HG03457 (cell line): Measurements from ENCODE around the gene UQCC2.

ENCODE experiments used
- ATAC-seq: cut with Tn5 transposase; IDR thresholded peaks from one replicate; pipeline ENCODE4 v1.9.1; 2021; ENCODE audit warnings: moderate number of reproducible peaks; ENCODE audit not compliant: unreplicated experiment

Gene UQCC2

DNA sequence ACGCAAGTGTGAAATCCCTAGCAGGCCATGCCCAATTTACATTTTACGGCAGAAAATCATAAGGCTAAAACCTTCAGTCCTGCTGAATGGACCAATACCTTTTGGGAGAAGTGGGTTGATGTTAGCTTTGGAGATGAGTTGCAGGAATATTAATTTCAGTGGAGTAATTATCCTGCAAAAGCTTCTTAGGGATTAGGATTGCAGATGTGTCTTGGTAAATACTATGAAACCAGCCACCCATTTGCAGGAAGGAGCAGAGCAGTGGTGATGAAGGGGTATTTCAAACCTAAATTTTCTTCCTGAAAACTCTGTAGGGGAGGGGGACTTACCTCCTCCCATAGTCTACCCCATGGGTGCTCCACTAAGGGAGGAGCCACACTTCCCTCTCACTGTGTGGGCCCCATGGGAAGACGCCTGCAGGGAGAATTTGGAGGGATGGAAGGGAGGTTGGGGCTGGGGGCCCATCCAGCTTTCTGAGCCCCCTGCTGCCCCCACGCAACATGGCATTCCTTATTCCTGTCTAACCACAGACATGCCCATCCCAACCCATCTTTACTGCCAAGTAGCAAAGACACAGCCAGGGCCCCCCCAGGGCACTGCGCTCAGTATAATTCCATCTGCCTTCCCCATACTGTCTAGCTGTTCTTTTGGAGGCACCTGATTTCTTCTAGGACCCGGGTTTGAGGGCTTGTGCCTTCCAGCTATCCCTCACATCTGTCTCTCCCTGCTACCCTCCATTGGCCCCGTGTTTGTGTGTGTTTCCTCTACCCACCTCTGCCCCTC is 14.6 kb upstream of the UQCC2 start:
- no peak for ATAC-seq

DNA sequence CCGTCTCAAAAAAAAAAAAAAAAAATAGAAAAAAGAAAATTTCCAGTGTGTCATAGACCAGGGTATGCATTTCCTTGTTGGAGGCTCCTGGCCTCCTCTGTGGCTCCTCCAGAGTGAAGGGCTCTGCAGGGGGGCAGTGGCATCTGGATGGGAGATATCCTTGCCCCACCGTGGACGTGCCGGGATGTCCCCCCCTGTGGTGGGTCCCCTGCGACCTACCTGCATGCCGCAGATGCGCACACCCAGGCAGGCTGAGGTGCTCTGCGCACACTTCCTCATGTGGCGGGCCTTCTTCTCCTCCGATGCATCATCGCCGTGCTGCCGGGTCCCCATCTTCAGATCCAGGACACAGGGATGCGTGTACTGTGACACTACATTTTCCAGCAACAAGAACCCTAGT is 13.7 kb upstream of the UQCC2 start:
- no peak for ATAC-seq

DNA sequence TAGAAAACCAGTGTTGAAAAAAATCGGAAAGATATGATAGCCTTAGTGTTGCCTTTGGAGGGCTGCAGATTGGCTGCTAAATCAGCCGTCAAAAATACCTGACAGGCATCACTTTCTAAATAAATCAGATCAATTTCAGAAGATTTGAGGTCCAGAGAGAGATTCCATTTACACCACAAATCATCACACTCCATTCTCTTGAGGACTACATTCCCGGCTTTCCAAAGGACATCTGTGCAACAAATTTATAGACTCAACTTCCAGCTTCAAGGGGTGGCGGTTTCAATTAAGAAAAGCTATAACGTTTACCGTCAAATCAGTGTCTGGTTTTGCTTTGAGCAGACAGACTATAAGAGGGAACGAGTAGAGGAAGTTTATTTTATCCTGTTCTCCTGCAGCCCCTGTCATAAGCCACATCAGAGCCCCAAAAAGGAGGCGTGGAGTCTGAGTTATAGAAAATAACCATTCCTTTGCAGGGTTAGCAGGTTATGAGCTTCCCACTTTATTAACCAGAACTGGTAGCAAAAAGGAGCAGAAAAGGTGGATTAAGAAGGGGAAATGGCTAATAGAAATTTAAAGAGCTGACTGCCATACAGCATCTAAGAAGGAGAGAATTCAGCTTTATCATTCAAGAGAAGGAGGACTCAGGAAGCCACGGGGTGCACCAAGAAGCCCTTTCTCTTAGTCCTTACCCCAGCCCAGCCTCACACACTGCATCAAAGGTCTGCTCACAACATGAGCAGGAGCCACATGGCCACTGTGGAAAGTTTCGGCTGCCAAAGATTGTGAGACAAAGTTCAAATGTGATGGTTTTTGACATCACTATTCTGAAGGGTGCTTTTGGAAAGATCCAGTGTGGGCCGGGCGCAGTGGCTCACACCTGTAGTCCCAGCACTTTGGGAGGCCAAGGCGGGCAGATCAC is 12.9 kb upstream of the UQCC2 start:
- ATAC-seq = no peak

DNA sequence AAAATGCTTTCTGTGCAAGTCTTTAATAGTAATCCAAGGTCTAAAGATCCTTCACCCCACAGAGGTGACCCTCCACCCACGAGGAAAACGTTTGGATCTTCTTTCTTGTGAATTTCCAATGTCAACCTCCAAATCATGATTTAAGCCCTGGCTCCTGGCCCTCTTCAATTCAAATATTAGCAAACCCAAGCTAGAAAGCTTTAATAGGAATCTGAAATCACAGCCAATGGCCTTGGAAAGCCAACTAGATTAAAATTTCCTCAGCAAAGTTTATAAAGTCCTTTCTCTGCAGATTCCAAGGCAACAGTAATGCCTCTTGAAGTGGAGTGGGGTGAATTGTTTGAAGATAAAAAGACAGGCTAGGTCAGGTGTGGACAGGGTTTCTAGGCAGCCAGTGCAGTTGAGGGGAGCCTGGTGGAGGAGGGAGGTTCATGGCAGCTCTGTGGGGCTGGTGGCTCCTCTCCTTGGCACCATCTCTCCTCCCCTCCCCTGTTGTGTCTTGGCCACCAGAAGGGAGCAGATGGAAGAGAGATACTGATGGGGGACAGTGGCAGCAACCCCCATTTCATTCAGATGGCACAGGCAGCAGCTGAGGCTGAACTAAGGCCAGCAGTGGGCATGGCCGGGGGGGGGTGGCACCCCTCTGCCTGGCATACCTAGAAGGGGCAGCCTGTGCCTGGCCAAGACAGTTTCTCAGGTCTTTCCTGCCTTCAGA is 12.0 kb upstream of the UQCC2 start:
- no peak for ATAC-seq

DNA sequence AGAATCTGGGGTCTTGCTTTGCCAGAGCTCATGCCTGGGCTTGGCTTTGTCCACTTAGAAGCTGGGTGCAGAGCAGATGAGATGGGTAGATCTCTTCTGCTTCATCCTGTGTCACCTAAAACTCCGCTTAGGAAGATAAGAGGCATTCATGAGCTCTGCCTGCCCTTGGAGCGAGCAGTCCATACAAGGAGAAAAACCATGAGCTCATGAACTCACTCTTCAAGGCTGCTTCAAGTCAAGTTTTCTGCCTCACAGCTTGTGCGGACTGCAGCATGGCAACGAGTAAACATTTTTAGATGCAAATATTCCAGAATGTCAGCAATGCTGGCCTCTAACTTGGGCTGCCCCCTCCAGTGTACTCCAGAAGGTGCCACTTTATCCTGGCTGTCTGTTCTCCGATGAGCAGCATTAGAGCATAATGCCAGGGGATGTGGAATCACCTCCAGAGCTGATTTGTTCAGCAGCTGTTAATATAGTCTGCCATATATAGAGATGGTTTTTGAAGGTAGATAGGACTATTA is 10.7 kb upstream of the UQCC2 start:
- no peak for ATAC-seq

DNA sequence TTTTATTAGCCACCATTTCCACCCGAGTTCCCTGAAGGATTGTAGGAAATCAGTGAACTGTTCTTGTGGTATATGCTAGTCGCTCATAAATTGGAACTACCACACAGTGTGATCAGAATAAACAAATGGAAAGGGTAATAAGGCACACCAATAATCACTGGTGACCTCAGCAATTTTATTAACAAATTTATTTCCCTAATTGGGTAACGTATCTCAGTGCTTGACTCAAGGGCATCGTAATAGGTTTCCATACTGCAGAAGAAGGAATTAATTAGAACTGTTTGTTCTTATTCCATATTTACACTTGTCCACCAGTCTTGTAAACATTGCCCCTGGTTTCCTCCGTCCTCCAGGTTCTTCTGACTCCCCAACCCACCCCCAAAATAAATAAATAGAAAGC is 10.0 kb upstream of the UQCC2 start:
- no peak for ATAC-seq

DNA sequence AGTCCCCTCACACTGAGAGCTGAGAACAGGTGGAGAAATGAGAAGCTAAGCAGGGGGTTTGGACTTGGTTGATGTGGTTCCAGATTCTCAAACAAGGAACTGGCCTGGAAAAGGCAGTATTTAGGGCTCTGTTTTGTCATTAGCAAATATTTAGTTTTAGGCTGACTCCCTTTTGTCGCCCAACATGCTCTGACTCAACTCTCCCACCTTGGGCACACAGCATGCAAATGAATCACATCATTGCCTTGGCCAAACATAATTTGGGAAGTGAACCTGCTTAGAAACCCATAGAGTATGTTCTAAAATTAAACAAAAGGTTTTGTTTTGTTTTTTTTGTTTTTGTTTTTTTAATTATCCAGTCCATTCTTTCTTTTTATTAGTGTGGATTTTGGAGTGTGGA is 9.5 kb upstream of the UQCC2 start:
- ATAC-seq = no peak

DNA sequence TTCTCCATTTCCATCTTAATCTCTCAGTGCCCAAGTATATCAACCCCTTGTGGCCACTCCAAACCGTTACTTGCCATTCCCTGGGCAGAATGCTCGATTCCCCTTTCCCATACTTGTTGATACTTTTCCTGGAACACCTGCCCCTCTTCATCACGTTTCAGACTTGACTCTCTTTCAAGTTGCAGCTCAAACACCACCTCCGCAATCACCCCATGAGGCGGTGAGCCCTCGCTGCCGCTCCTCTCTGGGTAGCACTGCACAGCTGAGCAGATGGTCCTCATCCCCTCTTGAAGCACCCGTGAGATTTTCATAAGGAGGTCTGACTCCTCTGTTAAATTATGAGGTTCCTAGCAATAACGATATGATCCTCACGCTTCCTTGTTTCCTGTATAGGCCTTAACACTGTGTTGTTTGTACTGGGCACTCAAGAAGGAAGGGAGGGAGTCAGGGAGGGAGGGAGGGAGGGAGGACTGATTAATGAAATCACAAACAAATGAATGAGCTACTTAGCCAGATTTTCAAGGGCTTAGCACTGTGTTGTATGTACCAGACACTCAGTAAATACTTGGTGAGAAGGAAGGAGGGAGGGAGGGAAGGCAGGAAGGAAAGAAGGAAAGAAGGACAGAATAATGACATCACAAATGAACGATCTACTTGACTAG is 8.0 kb upstream of the UQCC2 start:
- ATAC-seq = no peak

DNA sequence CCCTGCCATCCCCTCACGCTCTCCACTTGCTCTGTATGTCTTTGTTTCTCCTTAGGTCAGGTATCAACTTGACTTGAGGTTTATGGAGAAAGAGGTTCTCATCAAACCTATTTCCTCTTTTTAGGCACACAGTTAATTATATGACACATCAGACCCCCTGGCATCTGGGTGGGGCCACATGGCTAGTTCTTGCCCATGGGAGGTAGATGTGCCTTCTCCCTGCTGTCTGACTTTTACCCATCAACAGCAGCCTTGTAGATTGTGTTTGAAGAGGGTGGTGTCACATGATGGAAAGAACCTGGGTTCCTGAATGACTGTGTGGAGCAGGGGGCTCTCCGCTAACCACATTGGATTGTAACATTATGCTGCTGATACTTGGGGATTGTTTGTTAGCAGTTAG is 7.2 kb upstream of the UQCC2 start:
- ATAC-seq = no peak

DNA sequence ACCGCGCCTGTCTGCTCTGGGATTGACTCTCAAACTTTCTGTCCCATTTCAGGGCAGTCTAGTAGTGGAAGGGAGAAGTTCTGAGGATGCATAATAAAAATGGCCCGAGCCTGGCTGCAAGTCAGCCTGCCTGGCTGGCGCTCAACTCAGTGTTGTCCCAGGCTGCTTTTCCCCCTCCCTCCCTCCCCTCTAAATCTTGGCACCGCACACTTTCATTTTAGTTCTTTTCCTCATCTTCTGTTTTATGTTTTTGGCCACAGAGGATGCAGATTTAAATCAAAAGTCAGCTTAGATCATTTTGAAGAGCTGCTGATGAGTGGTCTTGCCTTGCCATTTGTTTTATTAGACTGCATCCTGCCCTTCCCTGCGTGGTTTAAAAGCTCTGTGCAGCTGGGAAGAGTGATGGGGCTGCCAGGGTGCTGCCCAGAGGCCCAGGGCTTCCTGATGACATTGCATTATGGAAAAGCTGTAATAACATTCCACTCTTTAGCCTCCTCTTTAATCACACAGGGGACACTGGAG is 6.5 kb upstream of the UQCC2 start:
- no peak for ATAC-seq

DNA sequence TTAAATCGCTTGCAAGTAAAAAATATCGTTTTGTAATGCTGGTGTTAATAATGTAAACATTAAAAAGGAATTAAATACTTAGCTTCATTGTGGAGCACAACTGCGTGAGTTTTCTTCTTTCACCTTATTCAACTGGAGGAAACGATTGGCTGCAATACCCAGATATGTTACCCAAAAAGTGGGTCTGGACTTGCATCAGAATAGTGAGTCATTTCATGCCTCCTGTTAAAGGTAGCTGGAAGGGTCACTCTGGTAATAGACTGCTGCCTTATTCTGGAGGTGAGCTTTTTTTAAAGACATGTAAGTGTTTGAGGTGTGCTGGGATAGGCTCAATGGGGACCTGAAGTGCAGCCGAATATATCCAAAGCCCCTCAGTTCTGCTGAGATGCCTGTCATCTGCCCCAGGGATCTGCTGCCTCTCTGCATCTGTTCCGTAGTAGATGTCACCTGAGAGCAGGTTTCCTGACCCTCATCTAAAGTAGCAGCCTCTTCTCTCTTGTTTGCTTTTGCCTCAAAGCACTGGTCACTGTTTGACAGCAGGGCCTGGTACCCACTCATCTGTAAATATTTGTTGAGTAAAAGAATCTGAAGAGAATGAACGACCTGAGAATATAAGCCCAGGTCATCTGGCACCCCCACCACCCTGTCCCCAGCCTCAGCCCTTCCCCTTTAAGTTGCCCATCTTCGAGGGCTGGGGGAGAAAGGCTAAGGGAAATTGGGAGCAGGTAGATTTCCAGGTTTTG is 5.6 kb upstream of the UQCC2 start:
- no peak for ATAC-seq

DNA sequence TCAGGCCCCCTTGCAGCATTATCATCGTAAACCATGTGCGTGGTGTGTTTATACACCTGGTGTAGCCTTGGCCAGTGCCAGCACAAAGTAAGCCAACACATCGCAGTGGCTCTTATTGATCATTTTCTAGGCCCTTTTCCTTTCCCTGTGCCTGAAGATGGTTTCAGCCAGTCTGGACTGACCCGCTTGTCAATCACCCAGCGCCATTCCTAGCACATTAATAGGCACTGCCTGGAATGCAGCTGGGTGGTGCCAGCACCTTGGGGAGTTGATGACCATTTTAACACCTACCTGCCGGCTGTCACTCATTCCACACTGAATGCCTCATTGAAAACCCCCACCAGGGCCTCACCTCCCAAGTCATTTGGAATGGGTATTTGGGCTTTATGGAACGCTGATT is 4.9 kb upstream of the UQCC2 start:
- ATAC-seq = no peak

DNA sequence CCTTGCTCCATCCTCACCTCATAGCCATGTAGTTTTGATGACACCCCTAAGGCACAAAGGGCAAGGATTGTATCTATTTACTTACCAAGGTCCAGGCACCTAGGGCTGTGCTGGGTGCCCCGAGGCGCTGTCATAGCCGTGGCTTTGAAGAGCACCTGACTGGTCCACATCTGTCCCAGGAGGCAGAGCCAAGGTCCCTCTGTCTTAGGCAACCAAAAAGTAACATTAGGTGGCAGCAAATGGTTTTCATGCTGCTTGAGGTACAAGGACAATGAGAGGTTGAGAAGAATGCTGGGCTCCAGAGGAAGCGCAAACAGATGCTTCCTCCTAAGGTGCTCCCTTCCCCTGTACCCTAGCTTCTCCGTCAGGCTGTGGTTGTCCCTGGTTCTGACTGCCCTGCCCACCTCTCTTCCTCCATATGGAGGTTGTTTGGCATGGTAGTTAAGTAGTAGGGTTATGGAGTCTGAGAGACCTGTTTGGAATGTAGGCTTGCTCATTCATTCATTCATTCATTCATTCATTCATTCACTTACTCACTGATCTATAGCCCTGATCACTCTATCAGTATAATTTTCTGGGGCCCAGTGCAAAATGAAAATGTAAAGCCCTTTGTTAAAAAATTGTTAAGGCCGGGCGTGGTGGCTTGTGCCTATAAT is 3.0 kb upstream of the UQCC2 start:
- ATAC-seq = no peak

DNA sequence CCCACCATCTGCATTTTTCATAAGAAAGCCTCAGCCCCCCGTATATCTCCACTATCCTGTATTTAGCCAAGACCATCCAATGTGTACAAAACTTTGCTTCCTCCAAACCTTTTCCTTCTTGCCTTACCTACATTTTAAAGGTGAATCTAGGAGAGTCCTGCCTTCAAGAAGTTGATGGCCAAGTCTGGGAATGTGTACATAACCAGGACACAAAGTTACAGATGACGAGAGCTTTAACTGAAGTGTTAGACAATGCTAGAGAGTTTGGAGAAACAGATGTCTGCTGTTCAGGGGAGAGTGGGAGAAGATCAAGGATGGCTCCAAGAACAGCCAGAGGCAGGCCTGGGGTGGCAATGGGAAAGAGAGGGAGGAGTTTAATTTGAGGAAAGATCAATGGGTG is 2.3 kb upstream of the UQCC2 start:
- no peak for ATAC-seq

DNA sequence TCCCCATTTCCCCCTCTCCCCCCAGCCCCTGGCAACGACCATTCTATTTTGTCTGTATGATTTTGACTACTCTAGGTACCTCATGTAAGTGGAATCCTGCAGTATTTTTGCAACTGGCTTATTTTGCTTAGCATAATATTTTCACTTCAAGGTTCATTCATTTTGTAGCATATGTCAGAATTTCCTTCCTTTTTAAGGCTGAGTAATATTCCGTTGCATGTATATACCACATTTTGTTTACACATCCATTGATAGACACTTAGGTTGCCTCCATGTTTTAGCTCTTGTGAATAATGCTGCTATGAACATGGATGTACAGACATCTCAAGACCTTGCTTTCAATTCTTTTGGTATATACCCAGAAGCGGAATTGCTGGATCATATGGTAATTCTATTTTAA is 1.4 kb upstream of the UQCC2 start:
- ATAC-seq = no peak

DNA sequence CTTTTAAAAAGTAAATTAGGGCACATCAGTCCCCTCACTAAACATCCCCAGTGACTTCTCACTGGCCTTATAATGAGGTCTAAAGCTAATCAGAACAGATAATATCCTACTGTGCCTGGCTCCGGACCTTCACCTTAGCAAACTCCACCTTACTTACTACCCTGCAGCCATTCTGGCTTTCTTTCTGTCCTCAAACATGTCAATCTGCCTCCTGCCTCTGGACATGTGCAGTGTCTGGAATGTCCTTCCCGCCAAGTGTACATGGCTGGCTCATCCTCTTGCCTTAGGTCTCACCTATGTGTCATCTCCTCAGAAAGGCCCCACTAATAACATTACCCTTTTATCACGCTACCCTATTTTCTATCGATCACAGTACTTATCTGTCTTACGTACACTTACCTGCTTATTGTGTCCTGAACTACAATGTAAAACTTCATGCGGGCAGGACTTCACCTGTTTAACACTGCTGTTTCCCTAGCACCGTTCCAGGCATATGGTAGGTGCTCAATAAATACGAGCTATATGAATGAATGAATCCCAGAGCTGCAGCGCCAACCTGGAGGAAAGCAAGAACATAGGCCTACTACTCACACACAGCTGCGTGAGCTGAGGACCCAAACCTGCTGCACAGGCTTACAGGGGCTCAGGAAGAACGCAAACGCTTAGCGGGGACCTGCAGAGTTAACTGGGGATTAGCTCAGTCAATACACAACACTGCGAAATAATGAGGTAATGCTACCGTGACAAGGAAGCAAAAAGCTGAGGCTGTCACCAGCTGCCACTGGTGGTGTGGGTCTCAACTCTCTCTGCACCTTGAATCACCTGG is 991 bp downstream of the UQCC2 start:
- ATAC-seq = no peak

DNA sequence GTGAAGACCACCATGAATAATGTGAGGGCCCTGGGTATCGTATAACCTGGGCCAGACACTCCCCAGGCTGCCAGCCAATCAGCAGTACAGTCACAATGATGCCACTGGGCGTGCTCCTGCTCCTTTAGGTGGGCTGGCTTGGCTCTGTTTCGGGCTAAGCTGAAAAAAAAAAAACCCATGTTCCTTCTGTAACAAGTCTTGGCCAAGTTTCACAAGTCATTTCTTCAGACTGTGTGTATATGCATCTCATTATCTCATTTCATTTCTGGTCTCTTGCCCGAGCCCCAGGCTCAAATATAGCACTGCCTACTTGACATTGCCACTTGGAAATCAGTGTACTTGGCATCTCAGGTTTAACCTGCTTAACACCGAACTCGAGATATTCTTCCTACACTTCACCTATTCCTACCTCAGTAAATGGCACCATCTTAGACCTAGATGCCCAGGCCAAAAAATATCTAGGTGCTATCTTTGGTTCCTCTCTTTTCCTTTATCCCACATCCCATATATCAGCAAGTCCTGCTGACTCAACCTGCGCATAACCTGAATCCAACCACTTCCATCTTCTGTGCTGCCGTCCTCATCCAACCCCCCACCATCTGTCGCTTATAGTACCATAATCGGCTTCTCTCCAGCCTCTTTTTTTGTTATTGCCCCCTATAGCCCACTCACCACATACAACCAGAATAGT is 1.8 kb downstream of the UQCC2 start:
- no peak for ATAC-seq
